Measurements from ENCODE around the gene FARS2. TPM values are rescaled to one million over a fixed set of nuclear protein-coding genes. Genes with fewer than 3 reads are reported as not detected.

The FARS2 gene
- total RNA-seq, 1 donor from 2014 or later, result 18.3 TPM

GRCh38 chr6:5665667-5666066 lies 404.4 kb downstream of the FARS2 start:
- Histone ChIP-seq H3K27me3 (no peaks in the 10 kb centered on the region), H3K36me3 (no peaks in the 10 kb centered on the region), H3K9me3 (no peaks in the 10 kb centered on the region), H3K27ac (no peak overlapping the region), H3K4me3 (no peak overlapping the region), H3K4me1 (no peaks in the 10 kb centered on the region)
- ATAC-seq (no peak), DNase-seq (no peak)
- TF ChIP-seq CTCF (IDR thresholded peaks at IDR 0.05), result no peak
- intact Hi-C loops (cut with DNase I), result no loop called here

GRCh38 chr6:5666695-5667094 lies 405.4 kb downstream of the FARS2 start:
- no peaks in the 10 kb centered on the region for H3K36me3 ChIP-seq
- no peaks in the 10 kb centered on the region for H3K9me3 ChIP-seq
- TF ChIP-seq CTCF (IDR thresholded peaks at IDR 0.05), result no peak
- H3K27me3 ChIP-seq, result no peaks in the 10 kb centered on the region
- ATAC-seq (no peak), DNase-seq (no peak)
- H3K4me1 ChIP-seq, result peaks cover 5% of the 10 kb centered on the region
- intact Hi-C loops (cut with DNase I), result no loop called here
- H3K4me3 ChIP-seq, result no peak overlapping the region
- H3K27ac ChIP-seq, result no peak overlapping the region

GRCh38 chr6:5667737-5668136 lies 406.4 kb downstream of the FARS2 start:
- H3K4me3 ChIP-seq, result no peak overlapping the region
- no peak for TF ChIP-seq CTCF (IDR thresholded peaks at IDR 0.05)
- ATAC-seq (no peak), DNase-seq (no peak)
- intact Hi-C loops (cut with DNase I), result no loop called here
- no peaks in the 10 kb centered on the region for H3K27me3 ChIP-seq
- H3K36me3 ChIP-seq, result no peaks in the 10 kb centered on the region
- H3K4me1 ChIP-seq, result peaks cover 16% of the 10 kb centered on the region
- no peak overlapping the region for H3K27ac ChIP-seq
- H3K9me3 ChIP-seq, result no peaks in the 10 kb centered on the region

GRCh38 chr6:5670381-5670780 lies 409.1 kb downstream of the FARS2 start:
- TF ChIP-seq CTCF (IDR thresholded peaks at IDR 0.05), result no peak
- intact Hi-C loops (cut with DNase I), result no loop called here
- Histone ChIP-seq H3K4me3 (no peak overlapping the region), H3K4me1 (peaks cover 28% of the 10 kb centered on the region), H3K9me3 (no peaks in the 10 kb centered on the region), H3K27me3 (no peaks in the 10 kb centered on the region), H3K36me3 (no peaks in the 10 kb centered on the region), H3K27ac (no peak overlapping the region)
- DNase-seq (no peak), ATAC-seq (no peak)

GRCh38 chr6:5670811-5671561 lies 409.7 kb downstream of the FARS2 start:
- no peaks in the 10 kb centered on the region for H3K9me3 ChIP-seq
- no peaks in the 10 kb centered on the region for H3K36me3 ChIP-seq
- H3K27me3 ChIP-seq, result no peaks in the 10 kb centered on the region
- peak overlapping the region; percentile 44 for H3K27ac ChIP-seq
- no peak for TF ChIP-seq CTCF (IDR thresholded peaks at IDR 0.05)
- no peak for DNase-seq
- intact Hi-C loops (cut with DNase I), result no loop called here
- peaks cover 28% of the 10 kb centered on the region for H3K4me1 ChIP-seq
- H3K4me3 ChIP-seq, result no peak overlapping the region
- peak; percentile 93 for ATAC-seq

All from upper lobe of right lung (tissue), 1 donor.